ENCODE measurements around the gene VNN1.

The VNN1 gene

DNA sequence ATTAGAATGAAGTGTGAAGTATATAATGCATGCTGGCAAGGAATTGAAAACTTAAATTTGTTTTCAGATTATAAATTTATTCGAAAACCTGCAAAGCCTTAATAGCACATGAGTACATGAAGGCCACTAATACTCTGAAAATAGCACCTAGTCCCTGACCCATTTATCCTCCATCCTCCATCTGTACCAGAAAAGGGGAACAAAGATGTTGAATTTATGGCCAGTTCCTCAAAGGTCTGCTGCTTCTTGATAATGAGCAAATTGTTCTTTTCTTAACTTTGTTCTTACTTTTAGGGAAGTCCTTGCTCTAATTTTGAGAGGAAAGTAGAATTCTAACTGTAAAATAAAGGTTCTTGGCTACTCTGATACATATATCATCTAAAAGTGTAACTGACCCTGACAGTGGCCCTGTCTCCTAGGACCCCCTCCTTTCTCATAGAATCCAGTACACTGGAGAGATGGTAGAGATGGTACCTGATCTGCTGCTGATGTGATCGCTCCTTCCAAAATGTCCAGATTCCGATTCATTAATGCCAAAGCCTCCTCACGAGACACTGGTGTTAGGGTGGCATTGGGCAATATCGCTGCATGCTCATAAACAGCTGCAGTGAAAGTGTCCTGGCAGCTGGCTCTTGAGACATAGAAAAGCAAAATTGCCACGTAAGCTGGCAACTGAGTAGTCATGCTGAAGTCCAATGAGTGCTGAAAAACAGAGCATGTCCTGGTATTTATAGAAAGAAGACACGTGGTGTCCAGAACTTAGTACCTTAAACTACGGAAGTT, at the start of gene VNN1:
Gene VNN1 (minus strand): TSS at position 704 of the 783 bp plus-strand sequence. CDS start 20 bp downstream, at position 684.
- no peak for DNase-seq

GRCh38 chr6:132763269-132763668, 49.4 kb upstream of the VNN1 start:
- peak; percentile 46 for DNase-seq

GRCh38 chr6:132760256-132760655, 46.4 kb upstream of the VNN1 start:
- DNase-seq, result no peak

- no peak for DNase-seq
Observed at GRCh38 chr6:132758689-132759088, 44.8 kb upstream of the VNN1 start.

DNA sequence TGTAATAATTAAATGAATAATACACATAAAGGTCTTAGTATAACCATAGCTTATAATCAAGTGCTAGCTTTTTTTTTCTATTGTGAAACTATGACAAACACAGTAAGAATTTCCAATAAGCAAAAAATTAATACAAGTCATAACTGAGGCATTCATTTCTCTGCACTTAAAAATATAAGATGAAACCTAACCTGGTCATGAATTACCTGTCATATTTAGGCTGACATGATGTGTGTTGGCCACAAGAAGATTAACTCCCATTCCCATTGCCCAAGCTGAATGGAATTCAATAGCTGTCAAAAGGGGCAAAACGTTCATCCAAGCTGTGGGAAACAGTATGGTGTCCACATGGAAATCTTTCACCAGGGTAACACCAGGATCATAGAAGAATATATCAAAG, 38.4 kb upstream of the VNN1 start:
- DNase-seq, result no peak

- DNase-seq, result no peak
Observed at GRCh38 chr6:132751828-132752227, 38.0 kb upstream of the VNN1 start.

DNA sequence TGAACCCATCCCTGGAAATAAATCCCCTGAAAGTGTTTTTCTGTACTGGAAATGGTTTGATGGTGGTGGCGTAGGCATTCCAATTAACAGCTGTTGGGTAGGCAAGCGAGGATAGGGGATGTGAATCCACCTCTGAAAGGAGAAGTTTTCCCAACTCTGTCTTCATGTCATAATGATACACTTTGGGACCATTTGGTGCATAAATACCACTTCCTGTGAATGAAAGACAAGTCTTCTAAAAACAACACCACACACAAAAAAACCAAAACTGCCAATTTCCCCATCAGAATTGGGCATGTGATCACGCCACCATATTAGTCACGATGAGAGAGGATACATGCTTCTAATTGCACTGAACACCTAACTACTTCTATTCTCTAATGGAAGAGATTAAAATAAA, 37.5 kb upstream of the VNN1 start:
- DNase-seq, result no peak

GRCh38 chr6:132750455-132751248, 36.8 kb upstream of the VNN1 start:
- DNase-seq, result no peak

DNA sequence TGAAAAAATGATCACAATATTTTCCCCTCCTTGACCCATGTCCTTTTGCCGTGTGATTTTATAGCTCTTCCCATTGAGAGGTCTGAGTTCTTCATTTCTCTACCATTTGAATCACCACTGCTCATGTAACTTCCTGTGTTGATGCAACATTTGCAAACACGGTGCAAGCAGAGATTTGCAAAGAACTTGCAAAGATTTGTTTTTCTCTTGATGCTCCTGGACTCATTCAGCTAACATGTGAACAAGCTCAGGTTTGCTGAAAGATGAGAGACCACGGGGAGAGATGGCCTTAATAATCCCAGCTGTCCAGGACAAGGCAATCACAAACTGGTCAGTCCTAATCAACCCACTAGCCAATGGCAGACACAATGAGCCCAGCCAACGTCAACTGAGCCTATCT, 35.3 kb upstream of the VNN1 start:
- no peak for DNase-seq

GRCh38 chr6:132748446-132748845, 34.6 kb upstream of the VNN1 start:
- DNase-seq, result no peak

DNA sequence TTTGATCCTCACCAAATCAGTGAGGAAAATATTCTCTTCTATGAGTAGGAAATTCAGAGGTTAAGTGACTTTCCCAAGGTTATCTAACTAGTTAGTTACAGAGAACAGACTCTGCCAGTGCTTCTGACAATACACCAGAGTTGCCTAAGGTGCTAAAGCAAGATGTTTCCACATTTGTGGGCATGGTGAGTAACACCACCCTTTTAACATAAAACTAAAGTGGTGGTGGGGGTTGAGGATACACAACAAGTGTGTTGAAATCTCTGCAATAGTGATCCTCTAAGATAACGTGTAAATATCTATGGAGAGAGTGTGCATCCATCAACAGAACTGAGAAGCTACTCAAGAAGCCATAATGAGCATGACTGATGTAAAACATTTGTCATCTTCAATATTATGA, 32.2 kb upstream of the VNN1 start:
- no peak for DNase-seq

GRCh38 chr6:132742495-132742894, 28.6 kb upstream of the VNN1 start:
- DNase-seq, result no peak

GRCh38 chr6:132741281-132741680, 27.4 kb upstream of the VNN1 start:
- DNase-seq, result no peak

GRCh38 chr6:132736239-132736638, 22.4 kb upstream of the VNN1 start:
- no peak for DNase-seq

DNA sequence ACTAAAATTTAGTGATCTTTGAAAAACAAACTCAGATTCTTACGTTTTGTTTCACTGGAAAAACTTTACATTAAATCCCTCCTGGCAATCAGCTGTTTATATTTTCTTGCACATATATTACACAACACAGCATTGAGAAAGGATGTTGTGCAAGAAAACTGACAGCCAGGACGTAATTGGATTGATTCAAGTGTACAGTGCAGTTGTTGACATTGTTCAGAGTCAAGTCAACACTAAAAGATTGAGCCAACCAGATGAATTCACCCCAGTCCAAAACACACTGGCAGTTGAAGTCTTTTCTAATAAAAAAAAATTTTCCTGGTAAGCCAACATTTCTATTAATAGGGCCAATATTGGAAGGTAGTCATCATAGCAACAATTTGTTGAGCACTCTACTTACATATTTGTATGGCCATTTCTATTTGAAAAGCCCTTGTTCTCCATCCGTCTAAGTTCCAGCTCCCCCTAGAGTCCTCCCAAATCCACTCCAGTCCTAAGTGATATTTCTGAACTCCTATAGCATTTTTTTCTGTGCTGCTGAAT, 20.9 kb upstream of the VNN1 start:
- no peak for DNase-seq

- no peak for DNase-seq
Observed at GRCh38 chr6:132733814-132734213, 20.0 kb upstream of the VNN1 start.

- DNase-seq, result no peak
Observed at GRCh38 chr6:132733283-132733682, 19.4 kb upstream of the VNN1 start.

DNA sequence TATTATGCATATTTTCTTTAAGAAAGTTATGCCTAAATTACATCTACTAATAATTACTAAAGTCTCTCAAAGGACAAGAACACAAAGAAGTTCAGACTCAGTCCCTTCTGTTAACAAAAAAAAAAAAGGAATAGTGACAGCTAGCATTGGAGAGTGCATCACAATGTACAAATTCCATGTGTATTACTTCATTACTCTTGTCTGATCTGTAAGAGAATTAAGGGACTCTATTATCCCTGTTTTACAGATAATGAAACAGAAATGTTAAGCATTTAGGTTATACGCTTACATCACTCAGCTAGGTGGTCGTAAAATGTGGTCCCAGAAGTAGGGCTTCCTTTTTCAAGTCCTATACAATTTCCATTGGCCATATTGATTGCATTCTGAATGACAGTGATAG, 17.2 kb upstream of the VNN1 start:
- no peak for DNase-seq

GRCh38 chr6:132730560-132730959, 16.7 kb upstream of the VNN1 start:
- no peak for DNase-seq

DNA sequence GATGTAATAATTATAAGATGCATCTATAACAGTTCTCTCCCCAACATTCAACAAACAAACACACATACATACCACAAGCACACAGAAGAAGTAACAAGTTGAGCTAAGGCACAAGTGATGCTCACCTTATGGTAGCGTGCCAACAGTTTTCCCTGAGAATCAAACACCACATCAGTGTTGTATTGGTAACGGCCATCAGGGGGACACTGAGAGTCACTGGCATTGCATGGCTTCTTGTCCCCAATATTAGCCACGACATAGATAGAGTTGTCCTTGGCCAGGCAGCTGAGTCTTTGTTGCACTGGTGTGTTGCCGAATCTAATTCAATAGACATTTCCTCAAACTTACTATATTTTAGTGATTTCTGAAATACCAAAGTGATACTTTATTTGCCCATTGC, 14.8 kb upstream of the VNN1 start:
- no peak for DNase-seq

DNA sequence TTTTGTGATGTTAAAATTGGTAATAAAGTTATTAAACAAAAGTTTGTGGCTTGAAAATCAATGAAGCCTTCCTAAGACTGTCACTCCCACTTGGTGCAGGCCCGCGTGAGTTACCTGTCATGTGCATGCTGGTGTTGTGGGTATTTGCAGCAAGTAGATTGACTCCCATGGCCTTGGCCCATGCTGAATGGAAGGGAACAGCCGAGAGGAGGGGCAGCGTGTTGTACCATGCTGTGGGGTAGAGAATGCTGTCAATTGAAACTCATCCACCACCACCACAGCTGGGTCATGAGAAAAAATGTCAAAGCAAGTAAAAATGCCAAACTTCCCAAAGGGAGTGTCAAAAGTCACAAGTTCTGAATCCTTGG, 12.7 kb upstream of the VNN1 start:
- DNase-seq, result no peak

GRCh38 chr6:132725947-132726607, 12.2 kb upstream of the VNN1 start:
- DNase-seq, result no peak

GRCh38 chr6:132725471-132725870, 11.6 kb upstream of the VNN1 start:
- no peak for DNase-seq

Measured in stimulated activated CD4-positive, alpha-beta T cell treated with anti-CD3 and anti-CD28 coated beads, Interleukin-1b, Interleukin-23, amount 100 ng/mL, for 48 hours (primary cell).